Nephron progenitor cell (in vitro differentiated cells): ENCODE measurements around the gene CCK.
A peak's percentile ranks its signal among the peaks of the same experiment; 100 is the strongest.

ENCODE experiments used
- DNase-seq: peaks from one replicate; pipeline ENCODE4 v3.0.0; 2021
- H3K27ac Mint-ChIP-seq: 2 replicates; pipeline ENCODE4 v1.8.0; 2021; ENCODE audit warnings: mild to moderate bottlenecking, moderate library complexity, mixed read lengths
- H3K27me3 Mint-ChIP-seq: 2 replicates; pipeline ENCODE4 v1.8.0; 2021; ENCODE audit warnings: mild to moderate bottlenecking, low read depth, mixed read lengths; ENCODE audit not compliant: poor library complexity
- H3K36me3 Mint-ChIP-seq: 2 replicates; pipeline ENCODE4 v1.8.0; 2021; ENCODE audit warnings: low read depth, mixed read lengths
- H3K4me1 Mint-ChIP-seq: 2 replicates; pipeline ENCODE4 v1.8.0; 2021; ENCODE audit warnings: mixed read lengths
- H3K4me3 Mint-ChIP-seq: 2 replicates; pipeline ENCODE4 v1.8.0; 2021; ENCODE audit warnings: mild to moderate bottlenecking, moderate library complexity, mixed read lengths
- H3K9me3 Mint-ChIP-seq: 2 replicates; pipeline ENCODE4 v1.8.0; 2021; ENCODE audit warnings: mild to moderate bottlenecking, moderate library complexity, mixed read lengths
- TF ChIP-seq, protein P1 (sequence below): fragments of 200-600 bp; sonication (generic); IDR thresholded peaks from 2 replicates; pipeline ENCODE4 v1.5.0; 2021; ENCODE audit warnings: antibody characterized with exemption

CCK gene

DNA sequence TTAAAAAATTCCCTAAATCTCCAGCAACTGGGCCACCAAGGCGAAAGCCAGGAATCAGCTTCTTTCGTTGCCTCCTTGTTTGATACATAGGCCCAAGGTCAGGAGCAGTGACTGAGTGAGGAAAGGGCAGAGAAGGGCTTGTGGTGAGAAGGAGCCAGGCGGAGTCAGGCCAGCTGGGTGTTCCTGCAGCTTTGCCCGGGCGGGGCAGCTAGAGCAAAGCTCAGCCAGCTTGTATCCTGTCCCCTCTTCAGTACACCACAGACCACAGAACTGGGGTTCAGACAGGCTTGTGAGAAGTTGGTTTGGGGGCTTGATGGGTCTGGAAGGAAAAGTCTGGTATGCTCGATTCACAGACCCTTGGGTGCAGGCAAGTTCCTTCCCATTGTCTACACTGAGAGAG, 52.6 kb downstream of the CCK start:
- TF ChIP-seq, protein P1, sequence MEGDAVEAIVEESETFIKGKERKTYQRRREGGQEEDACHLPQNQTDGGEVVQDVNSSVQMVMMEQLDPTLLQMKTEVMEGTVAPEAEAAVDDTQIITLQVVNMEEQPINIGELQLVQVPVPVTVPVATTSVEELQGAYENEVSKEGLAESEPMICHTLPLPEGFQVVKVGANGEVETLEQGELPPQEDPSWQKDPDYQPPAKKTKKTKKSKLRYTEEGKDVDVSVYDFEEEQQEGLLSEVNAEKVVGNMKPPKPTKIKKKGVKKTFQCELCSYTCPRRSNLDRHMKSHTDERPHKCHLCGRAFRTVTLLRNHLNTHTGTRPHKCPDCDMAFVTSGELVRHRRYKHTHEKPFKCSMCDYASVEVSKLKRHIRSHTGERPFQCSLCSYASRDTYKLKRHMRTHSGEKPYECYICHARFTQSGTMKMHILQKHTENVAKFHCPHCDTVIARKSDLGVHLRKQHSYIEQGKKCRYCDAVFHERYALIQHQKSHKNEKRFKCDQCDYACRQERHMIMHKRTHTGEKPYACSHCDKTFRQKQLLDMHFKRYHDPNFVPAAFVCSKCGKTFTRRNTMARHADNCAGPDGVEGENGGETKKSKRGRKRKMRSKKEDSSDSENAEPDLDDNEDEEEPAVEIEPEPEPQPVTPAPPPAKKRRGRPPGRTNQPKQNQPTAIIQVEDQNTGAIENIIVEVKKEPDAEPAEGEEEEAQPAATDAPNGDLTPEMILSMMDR: no peak
- Mint-ChIP-seq H3K27me3 (peaks cover 7% of the 10 kb centered on the region), H3K4me3 (no peak overlapping the region), H3K4me1 (peaks cover 38% of the 10 kb centered on the region), H3K9me3 (peaks cover 7% of the 10 kb centered on the region), H3K36me3 (peaks cover 60% of the 10 kb centered on the region), H3K27ac (no peak overlapping the region)
- no peak for DNase-seq

DNA sequence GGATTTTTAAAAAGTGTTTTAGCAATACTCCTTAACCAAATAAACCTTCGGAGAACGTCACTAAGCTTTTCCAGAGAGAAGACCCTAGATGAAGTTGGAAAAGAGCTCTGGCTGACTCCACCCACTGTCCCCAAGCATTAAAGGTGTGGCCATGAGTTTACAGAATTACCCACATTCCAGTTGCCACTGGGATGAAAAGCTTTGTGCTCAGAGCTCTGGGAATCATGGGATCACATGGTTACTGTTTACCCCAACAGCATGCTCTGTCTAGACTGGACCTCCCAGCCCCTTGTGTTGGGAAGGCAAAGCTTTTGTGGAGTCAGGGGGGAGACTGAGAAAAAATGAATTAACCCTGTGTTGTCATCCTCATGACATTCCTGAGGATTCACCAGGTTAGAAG, 55.3 kb downstream of the CCK start:
- Mint-ChIP-seq H3K9me3 (peaks cover 10% of the 10 kb centered on the region), H3K36me3 (peaks cover 80% of the 10 kb centered on the region), H3K4me1 (peaks cover 18% of the 10 kb centered on the region), H3K4me3 (no peak overlapping the region), H3K27ac (no peak overlapping the region), H3K27me3 (peaks cover 5% of the 10 kb centered on the region)
- TF ChIP-seq, protein P1: no peak
- DNase-seq: no peak

DNA sequence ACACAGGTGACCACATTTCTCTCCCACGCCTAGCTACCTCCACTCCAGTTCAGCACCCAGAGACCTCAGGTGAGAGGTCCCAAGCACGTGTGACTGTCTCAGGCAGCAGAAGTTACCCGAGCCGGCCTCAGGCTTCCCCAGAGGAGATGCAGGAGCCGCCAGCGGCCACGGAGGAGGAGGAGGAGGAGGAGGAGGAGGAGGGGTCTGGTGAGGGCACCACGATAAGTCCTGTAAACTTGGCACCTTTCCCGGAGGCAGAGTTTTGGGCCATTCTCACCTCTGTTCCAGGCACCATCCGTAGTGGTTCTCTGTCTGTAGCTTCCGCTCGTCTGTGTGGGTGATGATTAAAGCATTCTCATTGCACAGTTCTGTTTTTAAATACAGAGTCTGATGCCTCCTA, 56.1 kb downstream of the CCK start:
- peaks cover 16% of the 10 kb centered on the region for H3K4me1 Mint-ChIP-seq
- H3K27me3 Mint-ChIP-seq: peaks cover 3% of the 10 kb centered on the region
- TF ChIP-seq, protein P1: no peak
- H3K27ac Mint-ChIP-seq: peak overlapping the region; percentile 59
- H3K4me3 Mint-ChIP-seq: no peak overlapping the region
- H3K36me3 Mint-ChIP-seq: peaks cover 82% of the 10 kb centered on the region
- peaks cover 10% of the 10 kb centered on the region for H3K9me3 Mint-ChIP-seq
- no peak for DNase-seq
